Measurements from ENCODE around the gene FBXW7.

FBXW7 gene

GRCh38 chr4:152344001-152344400, 191.9 kb downstream of the FBXW7 start:
- no peak for TF ChIP-seq MAX (IDR thresholded peaks at IDR 0.05; ENCODE audit: low read depth, low read length)
- TF ChIP-seq MYC (IDR thresholded peaks at IDR 0.05; ENCODE audit: low read depth, low read length), result no peak
- no peak for TF ChIP-seq POLR2A (IDR thresholded peaks at IDR 0.05; ENCODE audit: extremely low read depth, insufficient read length)
- TF ChIP-seq CTCF (IDR thresholded peaks at IDR 0.05; ENCODE audit: low read depth, low read length), result no peak
- no peak for DNase-seq (ENCODE audit: low read depth)
- H3K4me3 ChIP-seq (ENCODE audit: low read depth, low read length), result no peak overlapping the region

GRCh38 chr4:152342293-152342692, 193.6 kb downstream of the FBXW7 start:
- TF ChIP-seq CTCF (IDR thresholded peaks at IDR 0.05; ENCODE audit: low read depth, low read length), result no peak
- no peak for TF ChIP-seq MYC (IDR thresholded peaks at IDR 0.05; ENCODE audit: low read depth, low read length)
- no peak for TF ChIP-seq MAX (IDR thresholded peaks at IDR 0.05; ENCODE audit: low read depth, low read length)
- TF ChIP-seq POLR2A (IDR thresholded peaks at IDR 0.05; ENCODE audit: extremely low read depth, insufficient read length), result no peak
- no peak overlapping the region for H3K4me3 ChIP-seq (ENCODE audit: low read depth, low read length)
- no peak for DNase-seq (ENCODE audit: low read depth)

- no peak overlapping the region for H3K4me3 ChIP-seq (ENCODE audit: low read depth, low read length)
- no peak for TF ChIP-seq MAX (IDR thresholded peaks at IDR 0.05; ENCODE audit: low read depth, low read length)
- TF ChIP-seq MYC (IDR thresholded peaks at IDR 0.05; ENCODE audit: low read depth, low read length), result no peak
- no peak for TF ChIP-seq CTCF (IDR thresholded peaks at IDR 0.05; ENCODE audit: low read depth, low read length)
- no peak for TF ChIP-seq POLR2A (IDR thresholded peaks at IDR 0.05; ENCODE audit: extremely low read depth, insufficient read length)
- DNase-seq (ENCODE audit: low read depth), result no peak
Observed at GRCh38 chr4:152340818-152341217, 195.1 kb downstream of the FBXW7 start.

GRCh38 chr4:152339576-152339975, 196.3 kb downstream of the FBXW7 start:
- H3K4me3 ChIP-seq (ENCODE audit: low read depth, low read length), result no peak overlapping the region
- no peak for TF ChIP-seq MYC (IDR thresholded peaks at IDR 0.05; ENCODE audit: low read depth, low read length)
- TF ChIP-seq POLR2A (IDR thresholded peaks at IDR 0.05; ENCODE audit: extremely low read depth, insufficient read length), result no peak

GRCh38 chr4:152334931-152335330, 201.0 kb downstream of the FBXW7 start:
- H3K4me3 ChIP-seq (ENCODE audit: low read depth, low read length), result no peak overlapping the region
- no peak for TF ChIP-seq MAX (IDR thresholded peaks at IDR 0.05; ENCODE audit: low read depth, low read length)
- no peak for DNase-seq (ENCODE audit: low read depth)

More at GRCh38 chr4:152339576-152339975, 196.3 kb downstream of the FBXW7 start:
- DNase-seq (ENCODE audit: low read depth), result no peak

- DNase-seq (ENCODE audit: low read depth), result no peak
- H3K4me3 ChIP-seq (ENCODE audit: low read depth, low read length), result no peak overlapping the region
- TF ChIP-seq POLR2A (IDR thresholded peaks at IDR 0.05; ENCODE audit: extremely low read depth, insufficient read length), result no peak
- TF ChIP-seq MAX (IDR thresholded peaks at IDR 0.05; ENCODE audit: low read depth, low read length), result no peak
Observed at GRCh38 chr4:152331042-152331441, 204.8 kb downstream of the FBXW7 start.

GRCh38 chr4:152328582-152328981, 207.3 kb downstream of the FBXW7 start:
- no peak overlapping the region for H3K4me3 ChIP-seq (ENCODE audit: low read depth, low read length)
- DNase-seq (ENCODE audit: low read depth), result no peak
- TF ChIP-seq MAX (IDR thresholded peaks at IDR 0.05; ENCODE audit: low read depth, low read length), result no peak
- no peak for TF ChIP-seq MYC (IDR thresholded peaks at IDR 0.05; ENCODE audit: low read depth, low read length)
- TF ChIP-seq CTCF (IDR thresholded peaks at IDR 0.05; ENCODE audit: low read depth, low read length), result no peak
- TF ChIP-seq POLR2A (IDR thresholded peaks at IDR 0.05; ENCODE audit: extremely low read depth, insufficient read length), result no peak

Measured in NB4 (cell line).